ENCODE results near the gene CTRB2. TPM values are rescaled to one million over a fixed set of nuclear protein-coding genes. Genes with fewer than 3 reads are reported as not detected.

CTRB2 gene
- total RNA-seq, 1 donor from 2014 or later = not detected

GRCh38 chr16:75251280-75252048 is 44.5 kb upstream of the CTRB2 start, which contains the start of gene BCAR1:
TSS of gene BCAR1 (minus strand) at chr16:75251624. CDS start at chr16:75251482, 142 bp downstream.
- Mint-ChIP-seq H3K27me3 (ENCODE audit: low read depth) (no peaks in the 10 kb centered on the region), H3K4me1 (peaks cover 73% of the 10 kb centered on the region), H3K4me3 (peak within 1 kb of the TSS; percentile 80), H3K27ac (peak within 1 kb of the TSS; percentile 93), H3K36me3 (no peaks in the 10 kb centered on the region), H3K9me3 (no peaks in the 10 kb centered on the region)
- peak; percentile 85 to 87 for DNase-seq (ENCODE audit: low spot score in 2 of 2, unreplicated experiment in 2 of 2)
- no peak for TF ChIP-seq CTCF (IDR thresholded peaks at IDR 0.05; ENCODE audit: unreplicated experiment)

GRCh38 chr16:75250809-75251279 is 43.9 kb upstream of the CTRB2 start:
- no peak for TF ChIP-seq CTCF (IDR thresholded peaks at IDR 0.05; ENCODE audit: unreplicated experiment)
- H3K4me3 Mint-ChIP-seq = peak overlapping the region; percentile 80
- no peaks in the 10 kb centered on the region for H3K36me3 Mint-ChIP-seq
- H3K9me3 Mint-ChIP-seq = no peaks in the 10 kb centered on the region
- no peaks in the 10 kb centered on the region for H3K27me3 Mint-ChIP-seq (ENCODE audit: low read depth)
- peaks cover 73% of the 10 kb centered on the region for H3K4me1 Mint-ChIP-seq
- peak overlapping the region; percentile 91 for H3K27ac Mint-ChIP-seq
- DNase-seq (ENCODE audit: low spot score in 2 of 2, unreplicated experiment in 2 of 2) = peak in 1 of 2 experiments; percentile 69

GRCh38 chr16:75250089-75250808 is 43.3 kb upstream of the CTRB2 start:
- Mint-ChIP-seq H3K27ac (peak overlapping the region; percentile 91), H3K27me3 (ENCODE audit: low read depth) (no peaks in the 10 kb centered on the region), H3K36me3 (no peaks in the 10 kb centered on the region), H3K4me3 (peak overlapping the region; percentile 80), H3K4me1 (peaks cover 71% of the 10 kb centered on the region), H3K9me3 (no peaks in the 10 kb centered on the region)
- no peak for TF ChIP-seq CTCF (IDR thresholded peaks at IDR 0.05; ENCODE audit: unreplicated experiment)
- no peak for DNase-seq (ENCODE audit: low spot score in 2 of 2, unreplicated experiment in 2 of 2)

- Mint-ChIP-seq H3K4me3 (peak overlapping the region; percentile 80), H3K4me1 (peaks cover 70% of the 10 kb centered on the region), H3K27ac (no peak overlapping the region), H3K36me3 (no peaks in the 10 kb centered on the region), H3K27me3 (ENCODE audit: low read depth) (no peaks in the 10 kb centered on the region), H3K9me3 (no peaks in the 10 kb centered on the region)
- no peak for DNase-seq (ENCODE audit: low spot score in 2 of 2, unreplicated experiment in 2 of 2)
- no peak for TF ChIP-seq CTCF (IDR thresholded peaks at IDR 0.05; ENCODE audit: unreplicated experiment)
Measured at GRCh38 chr16:75249441-75249840, 42.5 kb upstream of the CTRB2 start.

- Mint-ChIP-seq H3K36me3 (no peaks in the 10 kb centered on the region), H3K9me3 (no peaks in the 10 kb centered on the region), H3K27me3 (ENCODE audit: low read depth) (no peaks in the 10 kb centered on the region), H3K4me3 (peak overlapping the region; percentile 15), H3K27ac (peak overlapping the region; percentile 78), H3K4me1 (peaks cover 71% of the 10 kb centered on the region)
- no peak for TF ChIP-seq CTCF (IDR thresholded peaks at IDR 0.05; ENCODE audit: unreplicated experiment)
- DNase-seq (ENCODE audit: low spot score in 2 of 2, unreplicated experiment in 2 of 2) = no peak
Measured at GRCh38 chr16:75248536-75249380, 41.8 kb upstream of the CTRB2 start.

Measured in mesothelial cell of epicardium (in vitro differentiated cells).